HG02610 (cell line): ENCODE data around the gene RPS6KL1.

Experiments used
- ATAC-seq: cut with Tn5 transposase; IDR thresholded peaks from one replicate; pipeline ENCODE4 v1.9.1; 2021; ENCODE audit warnings: mild to moderate bottlenecking, moderate library complexity; ENCODE audit not compliant: unreplicated experiment

The RPS6KL1 gene

GRCh38 chr14:74913986-74914573, 9.0 kb downstream of the RPS6KL1 start:
- no peak for ATAC-seq

GRCh38 chr14:74913393-74913910, 9.6 kb downstream of the RPS6KL1 start:
- ATAC-seq: no peak

- ATAC-seq: no peak
Measured at GRCh38 chr14:74912801-74913200, 10.3 kb downstream of the RPS6KL1 start.

GRCh38 chr14:74912111-74912510, 10.9 kb downstream of the RPS6KL1 start:
- no peak for ATAC-seq

- no peak for ATAC-seq
Measured at GRCh38 chr14:74911704-74912103, 11.4 kb downstream of the RPS6KL1 start.

- ATAC-seq: no peak
Measured at GRCh38 chr14:74911221-74911620, 11.8 kb downstream of the RPS6KL1 start.

GRCh38 chr14:74910556-74910955, 12.5 kb downstream of the RPS6KL1 start:
- no peak for ATAC-seq

GRCh38 chr14:74909911-74910310, 13.1 kb downstream of the RPS6KL1 start:
- no peak for ATAC-seq

- ATAC-seq: no peak
Measured at GRCh38 chr14:74909501-74909900, 13.6 kb downstream of the RPS6KL1 start.

- ATAC-seq: no peak
Measured at GRCh38 chr14:74908861-74909341, 14.2 kb downstream of the RPS6KL1 start.

- no peak for ATAC-seq
Measured at GRCh38 chr14:74907744-74908143, 15.3 kb downstream of the RPS6KL1 start.

GRCh38 chr14:74906925-74907521, 16.0 kb downstream of the RPS6KL1 start:
- no peak for ATAC-seq

GRCh38 chr14:74905595-74906142, 17.4 kb downstream of the RPS6KL1 start:
- ATAC-seq: no peak

- ATAC-seq: no peak
Measured at GRCh38 chr14:74904635-74905503, 18.2 kb downstream of the RPS6KL1 start.

GRCh38 chr14:74902941-74903705, 19.9 kb downstream of the RPS6KL1 start:
- ATAC-seq: no peak

- ATAC-seq: no peak
Measured at GRCh38 chr14:74898694-74899093, 24.4 kb downstream of the RPS6KL1 start.

GRCh38 chr14:74898083-74898482, 25.0 kb downstream of the RPS6KL1 start:
- no peak for ATAC-seq

- ATAC-seq: no peak
Measured at GRCh38 chr14:74897642-74898041, 25.4 kb downstream of the RPS6KL1 start.

GRCh38 chr14:74896400-74896799, 26.7 kb downstream of the RPS6KL1 start:
- no peak for ATAC-seq

- ATAC-seq: peak; percentile 50
Measured at GRCh38 chr14:74893614-74894091, 29.4 kb downstream of the RPS6KL1 start.
